Measurements from ENCODE around the gene BBX.

GRCh38 chr3:107496855-107497254, 25.9 kb upstream of the BBX start:
- TF ChIP-seq GRHL2 (CRISPR knock-in tag; IDR thresholded peaks at IDR 0.05; ENCODE audit: insufficient replicate concordance, severe bottlenecking) (no peak), TEAD1 (CRISPR knock-in tag; IDR thresholded peaks at IDR 0.05) (no peak), ZNF532 (CRISPR knock-in tag; IDR thresholded peaks at IDR 0.05; ENCODE audit: borderline replicate concordance) (no peak), ZNF263 (CRISPR knock-in tag; IDR thresholded peaks at IDR 0.05; ENCODE audit: low read depth) (no peak), RELA (CRISPR knock-in tag; IDR thresholded peaks at IDR 0.05; ENCODE audit: borderline replicate concordance) (no peak), MAX (CRISPR knock-in tag; IDR thresholded peaks at IDR 0.05) (no peak), ATF2 (CRISPR knock-in tag; IDR thresholded peaks at IDR 0.05; ENCODE audit: borderline replicate concordance, low read depth) (no peak), CTCF (IDR thresholded peaks at IDR 0.05) (no peak), E2F4 (CRISPR knock-in tag; IDR thresholded peaks at IDR 0.05; ENCODE audit: borderline replicate concordance, low read depth) (no peak), EMX1 (CRISPR knock-in tag; IDR thresholded peaks at IDR 0.05) (no peak), JUN (CRISPR knock-in tag; IDR thresholded peaks at IDR 0.05) (no peak), ZNF512 (CRISPR knock-in tag; IDR thresholded peaks at IDR 0.05; ENCODE audit: borderline replicate concordance) (no peak)

All from WTC11 (cell line).